EH (cell line): ENCODE measurements around the gene NUP88.

ENCODE experiments used
- DNase-seq: peaks from one replicate; pipeline ENCODE4 v3.0.0-alpha.2; 2015; ENCODE audit warnings: low read depth

Gene NUP88

GRCh38 chr17:5419959-5420653 is 644 bp upstream of the NUP88 start, which contains the start of gene RPAIN:
Gene RPAIN (plus strand): TSS chr17:5420182. CDS start chr17:5420211, 29 bp downstream.
- peak; percentile 85 for DNase-seq

GRCh38 chr17:5418858-5419355 is 555 bp downstream of the NUP88 start:
- peak; percentile 41 for DNase-seq

- DNase-seq: no peak
Observed at GRCh38 chr17:5416901-5417300, 2.6 kb downstream of the NUP88 start.

- DNase-seq: peak; percentile 93
Observed at GRCh38 chr17:5413682-5414081, 5.8 kb downstream of the NUP88 start.

- DNase-seq: no peak
Observed at GRCh38 chr17:5410594-5411272, 8.7 kb downstream of the NUP88 start.

GRCh38 chr17:5408186-5408585 is 11.3 kb downstream of the NUP88 start:
- no peak for DNase-seq

- no peak for DNase-seq
Observed at GRCh38 chr17:5405400-5405799, 14.1 kb downstream of the NUP88 start.

GRCh38 chr17:5399767-5400166 is 19.7 kb downstream of the NUP88 start:
- no peak for DNase-seq

- no peak for DNase-seq
Observed at GRCh38 chr17:5396612-5397011, 22.9 kb downstream of the NUP88 start.

- DNase-seq: no peak
Observed at GRCh38 chr17:5391678-5392077, 27.8 kb downstream of the NUP88 start.

GRCh38 chr17:5381542-5381941 is 37.9 kb downstream of the NUP88 start:
- peak; percentile 6 for DNase-seq

GRCh38 chr17:5380491-5381135 is 38.8 kb downstream of the NUP88 start:
- no peak for DNase-seq

- DNase-seq: no peak
Observed at GRCh38 chr17:5379351-5380107, 39.9 kb downstream of the NUP88 start.

- no peak for DNase-seq
Observed at GRCh38 chr17:5378566-5379207, 40.8 kb downstream of the NUP88 start.

- no peak for DNase-seq
Observed at GRCh38 chr17:5373112-5373511, 46.4 kb downstream of the NUP88 start.

GRCh38 chr17:5370411-5370810 is 49.1 kb downstream of the NUP88 start:
- no peak for DNase-seq

GRCh38 chr17:5365831-5366230 is 53.6 kb downstream of the NUP88 start:
- DNase-seq: no peak

- no peak for DNase-seq
Observed at GRCh38 chr17:5364696-5365095, 54.8 kb downstream of the NUP88 start.

- peak; percentile 67 for DNase-seq
Observed at GRCh38 chr17:5364156-5364555, 55.3 kb downstream of the NUP88 start.

GRCh38 chr17:5362162-5362811 is 57.2 kb downstream of the NUP88 start:
- DNase-seq: no peak

GRCh38 chr17:5361426-5361825 is 58.0 kb downstream of the NUP88 start:
- DNase-seq: no peak
